ENCODE results near the gene DHRSX. TPM values are rescaled to one million over a fixed set of nuclear protein-coding genes. Genes with fewer than 3 reads are reported as not detected.
"Not testable (repeated sequence)": the region's sequence is repeated elsewhere in the genome, so short reads cannot be mapped to it uniquely, and the experiment has no call there.

Gene DHRSX
- total and polyA plus RNA-seq, 10 of the 15 experiments (the other 5 are each of a cell fraction or from before 2014, with no cell fraction given): 1.7 to 39.5 (median 16.5) TPM

GRCh38 chrX:2507196-2507595 lies 6.4 kb upstream of the DHRSX start:
- H3K9ac ChIP-seq (ENCODE audit: control insufficient read depth, insufficient read depth, low read length): no peak overlapping the region
- no peak for FAIRE-seq
- CTCF ChIA-PET: no interaction called here
- H3K27ac ChIP-seq (ENCODE audit: control insufficient read depth, insufficient read depth): no peak overlapping the region
- peaks cover 3% of the 10 kb centered on the region; the same call in 1 of the 3 replicates for H3K9me3 ChIP-seq (replicated peaks; ENCODE audit: control insufficient read depth, insufficient read depth, low read length)
- no TSS peak for BruUV-seq (replicated peaks)
- no peak overlapping the region for H2AFZ ChIP-seq (ENCODE audit: control insufficient read depth, low read depth, low read length)
- no peaks in the 10 kb centered on the region for H3K27me3 ChIP-seq (replicated peaks in 1 of 2; ENCODE audit: control insufficient read depth in 2 of 2, insufficient read depth in 2 of 2, low read length in 1 of 2)
- no peak for DNase-seq (ENCODE audit: low read depth, low spot score)
- no peak overlapping the region for H3K4me3 ChIP-seq
- ATAC-seq: no peak
- no peaks in the 10 kb centered on the region for H4K20me1 ChIP-seq (ENCODE audit: control insufficient read depth, insufficient read depth)
- intact Hi-C loops (cut with micrococcal nuclease; ENCODE audit: unreplicated experiment): no loop called here
- 65% methylated on average over 3 of the region's 3 CpGs for WGBS (ENCODE audit: insufficient coverage, insufficient replicate concordance, low lambda C conversion rate, missing lambda C conversion rate)
- TF ChIP-seq NR2F1 (conservative IDR thresholded peaks at IDR 0.05): no peak
- TF ChIP-seq, protein P1, sequence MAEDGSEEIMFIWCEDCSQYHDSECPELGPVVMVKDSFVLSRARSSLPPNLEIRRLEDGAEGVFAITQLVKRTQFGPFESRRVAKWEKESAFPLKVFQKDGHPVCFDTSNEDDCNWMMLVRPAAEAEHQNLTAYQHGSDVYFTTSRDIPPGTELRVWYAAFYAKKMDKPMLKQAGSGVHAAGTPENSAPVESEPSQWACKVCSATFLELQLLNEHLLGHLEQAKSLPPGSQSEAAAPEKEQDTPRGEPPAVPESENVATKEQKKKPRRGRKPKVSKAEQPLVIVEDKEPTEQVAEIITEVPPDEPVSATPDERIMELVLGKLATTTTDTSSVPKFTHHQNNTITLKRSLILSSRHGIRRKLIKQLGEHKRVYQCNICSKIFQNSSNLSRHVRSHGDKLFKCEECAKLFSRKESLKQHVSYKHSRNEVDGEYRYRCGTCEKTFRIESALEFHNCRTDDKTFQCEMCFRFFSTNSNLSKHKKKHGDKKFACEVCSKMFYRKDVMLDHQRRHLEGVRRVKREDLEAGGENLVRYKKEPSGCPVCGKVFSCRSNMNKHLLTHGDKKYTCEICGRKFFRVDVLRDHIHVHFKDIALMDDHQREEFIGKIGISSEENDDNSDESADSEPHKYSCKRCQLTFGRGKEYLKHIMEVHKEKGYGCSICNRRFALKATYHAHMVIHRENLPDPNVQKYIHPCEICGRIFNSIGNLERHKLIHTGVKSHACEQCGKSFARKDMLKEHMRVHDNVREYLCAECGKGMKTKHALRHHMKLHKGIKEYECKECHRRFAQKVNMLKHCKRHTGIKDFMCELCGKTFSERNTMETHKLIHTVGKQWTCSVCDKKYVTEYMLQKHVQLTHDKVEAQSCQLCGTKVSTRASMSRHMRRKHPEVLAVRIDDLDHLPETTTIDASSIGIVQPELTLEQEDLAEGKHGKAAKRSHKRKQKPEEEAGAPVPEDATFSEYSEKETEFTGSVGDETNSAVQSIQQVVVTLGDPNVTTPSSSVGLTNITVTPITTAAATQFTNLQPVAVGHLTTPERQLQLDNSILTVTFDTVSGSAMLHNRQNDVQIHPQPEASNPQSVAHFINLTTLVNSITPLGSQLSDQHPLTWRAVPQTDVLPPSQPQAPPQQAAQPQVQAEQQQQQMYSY (CRISPR knock-in tag; IDR thresholded peaks at IDR 0.05): no peak
- TF ChIP-seq, protein P2, sequence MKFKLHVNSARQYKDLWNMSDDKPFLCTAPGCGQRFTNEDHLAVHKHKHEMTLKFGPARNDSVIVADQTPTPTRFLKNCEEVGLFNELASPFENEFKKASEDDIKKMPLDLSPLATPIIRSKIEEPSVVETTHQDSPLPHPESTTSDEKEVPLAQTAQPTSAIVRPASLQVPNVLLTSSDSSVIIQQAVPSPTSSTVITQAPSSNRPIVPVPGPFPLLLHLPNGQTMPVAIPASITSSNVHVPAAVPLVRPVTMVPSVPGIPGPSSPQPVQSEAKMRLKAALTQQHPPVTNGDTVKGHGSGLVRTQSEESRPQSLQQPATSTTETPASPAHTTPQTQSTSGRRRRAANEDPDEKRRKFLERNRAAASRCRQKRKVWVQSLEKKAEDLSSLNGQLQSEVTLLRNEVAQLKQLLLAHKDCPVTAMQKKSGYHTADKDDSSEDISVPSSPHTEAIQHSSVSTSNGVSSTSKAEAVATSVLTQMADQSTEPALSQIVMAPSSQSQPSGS (IDR thresholded peaks at IDR 0.05; ENCODE audit: low read length): no peak
- SMC1A ChIA-PET (ENCODE audit: uncharacterized antibody, unreplicated experiment): no interaction called here
- no peak overlapping the region for H3K4me2 ChIP-seq (ENCODE audit: control insufficient read depth, insufficient read depth)
- POLR2A ChIA-PET: no interaction called here
- H3K4me1 ChIP-seq (ENCODE audit: control insufficient read depth, insufficient read depth, low read length): peaks cover 7% of the 10 kb centered on the region; the same call in 1 of the 2 replicates
- in situ Hi-C loops (cut with MboI): loop anchor here (10.0 to 25.0 kb wide), 2 partner anchors 852 to 1045 kb away; partner anchors contain the start of gene ASMTL
- no peaks in the 10 kb centered on the region for H3K79me2 ChIP-seq (ENCODE audit: control insufficient read depth, insufficient read depth, low read length)
- H3K36me3 ChIP-seq (ENCODE audit: control insufficient read depth in 2 of 2, insufficient read depth in 2 of 2, low read length in 1 of 2): no peaks in the 10 kb centered on the region
- RAD21 ChIA-PET (ENCODE audit: unreplicated experiment): no interaction called here

- FAIRE-seq, POLR2A ChIA-PET: not testable (repeated sequence)
Measured at GRCh38 chrX:2505341-2505740, 4.6 kb upstream of the DHRSX start.

More at GRCh38 chrX:2505341-2505740, 4.6 kb upstream of the DHRSX start:
- H3K27ac ChIP-seq (ENCODE audit: control insufficient read depth, insufficient read depth); H2AFZ ChIP-seq (ENCODE audit: control insufficient read depth, low read depth, low read length); H3K27me3 ChIP-seq (replicated peaks in 1 of 2; ENCODE audit: control insufficient read depth in 2 of 2, insufficient read depth in 2 of 2, low read length in 1 of 2); H3K4me1 ChIP-seq (ENCODE audit: control insufficient read depth, insufficient read depth, low read length); H3K36me3 ChIP-seq (ENCODE audit: control insufficient read depth in 2 of 2, insufficient read depth in 2 of 2, low read length in 1 of 2); H3K79me2 ChIP-seq (ENCODE audit: control insufficient read depth, insufficient read depth, low read length); H4K20me1 ChIP-seq (ENCODE audit: control insufficient read depth, insufficient read depth); DNase-seq (ENCODE audit: low read depth, low spot score); RAD21 ChIA-PET (ENCODE audit: unreplicated experiment); H3K4me2 ChIP-seq (ENCODE audit: control insufficient read depth, insufficient read depth); ATAC-seq; H3K4me3 ChIP-seq; H3K9ac ChIP-seq (ENCODE audit: control insufficient read depth, insufficient read depth, low read length); BruUV-seq (replicated peaks); CTCF ChIA-PET; H3K9me3 ChIP-seq (replicated peaks; ENCODE audit: control insufficient read depth, insufficient read depth, low read length); intact Hi-C loops (cut with micrococcal nuclease; ENCODE audit: unreplicated experiment); SMC1A ChIA-PET (ENCODE audit: uncharacterized antibody, unreplicated experiment): not testable (repeated sequence)
- in situ Hi-C loops (cut with MboI): loop anchor here (10.0 to 25.0 kb wide), 2 partner anchors 851 to 1043 kb away; partner anchors contain the start of gene ASMTL
- WGBS (ENCODE audit: insufficient coverage, insufficient replicate concordance, low lambda C conversion rate, missing lambda C conversion rate): 32% methylated on average over 8 of the region's 8 CpGs
